MM.1S (cell line): ENCODE data around the gene MTHFD1L.

Experiments used
- DNase-seq: peaks from one replicate; pipeline ENCODE4 v3.0.0-alpha.2; 2015
- H2AFZ ChIP-seq: fragments of 300-600 bp; sonication (generic); 2 replicates; pipeline ENCODE4 v1.6.0; 2016; ENCODE audit warnings: antibody characterized with exemption, low read length
- H3F3A ChIP-seq: fragments of 300-600 bp; sonication (generic); 2 replicates; pipeline ENCODE4 v1.6.1; 2016; ENCODE audit warnings: mild to moderate bottlenecking, antibody characterized with exemption, low read length, moderate library complexity, mixed read lengths; ENCODE audit not compliant: insufficient read depth
- H3K27ac ChIP-seq: fragments of 300-600 bp; sonication (generic); 2 replicates; pipeline ENCODE4 v1.5.1; 2016; ENCODE audit warnings: mild to moderate bottlenecking, low read length
- H3K27me3 ChIP-seq: fragments of 300-600 bp; sonication (generic); replicated peaks from 2 replicates; pipeline ENCODE4 v1.6.0; 2016; ENCODE audit warnings: low read length; ENCODE audit not compliant: insufficient read depth
- H3K36me3 ChIP-seq: fragments of 300-600 bp; sonication (generic); replicated peaks from 2 replicates; pipeline ENCODE4 v1.6.1; 2016; ENCODE audit warnings: mild to moderate bottlenecking, low read length, mixed read lengths; ENCODE audit not compliant: insufficient read depth
- H3K4me1 ChIP-seq: fragments of 300-600 bp; sonication (generic); 2 replicates; pipeline ENCODE4 v1.6.1; 2016; ENCODE audit warnings: low read length, mixed read lengths
- H3K4me2 ChIP-seq: fragments of 300-600 bp; sonication (generic); 2 replicates; pipeline ENCODE4 v1.6.0; 2016; ENCODE audit warnings: low read depth, low read length
- H3K4me3 ChIP-seq: fragments of 300-600 bp; sonication (generic); 2 replicates; pipeline ENCODE4 v1.5.1; 2016; ENCODE audit warnings: low read length, mixed read lengths
- H3K79me2 ChIP-seq: fragments of 300-600 bp; sonication (generic); 2 replicates; pipeline ENCODE4 v1.6.1; 2016; ENCODE audit warnings: mixed run types, low read length, mixed read lengths
- H3K9ac ChIP-seq: fragments of 300-600 bp; sonication (generic); 2 replicates; pipeline ENCODE4 v1.6.1; 2016; ENCODE audit warnings: low read length, mixed read lengths
- H3K9me2 ChIP-seq: fragments of 300-600 bp; sonication (generic); replicated peaks from 2 replicates; pipeline ENCODE4 v1.6.1; 2016; ENCODE audit warnings: mild to moderate bottlenecking, low read length, mixed read lengths; ENCODE audit not compliant: insufficient read depth
- H3K9me3 ChIP-seq: fragments of 300-600 bp; sonication (generic); replicated peaks from 2 replicates; pipeline ENCODE4 v1.6.1; 2016; ENCODE audit warnings: mild to moderate bottlenecking, low read length, mixed read lengths; ENCODE audit not compliant: insufficient read depth
- H4K20me1 ChIP-seq: fragments of 300-600 bp; sonication (generic); 2 replicates; pipeline ENCODE4 v1.6.1; 2016; ENCODE audit warnings: mild to moderate bottlenecking, low read length, moderate library complexity, mixed read lengths; ENCODE audit not compliant: insufficient read depth
- CTCF ChIP-seq: fragments of 300-600 bp; sonication (generic); IDR thresholded peaks from 2 replicates; pipeline ENCODE4 v1.5.1; 2016; ENCODE audit warnings: antibody characterized with exemption, low read length, mixed read lengths
- EZH2 ChIP-seq: fragments of 300-600 bp; sonication (generic); optimal IDR thresholded peaks from 2 replicates; pipeline ENCODE3; 2017; ENCODE audit warnings: low read depth, mild to moderate bottlenecking, antibody characterized with exemption, low read length, mixed read lengths
- EZH2phosphoT487 ChIP-seq: fragments of 300-600 bp; sonication (generic); IDR thresholded peaks from 2 replicates; pipeline ENCODE4 v1.6.1; 2018; ENCODE audit warnings: antibody characterized with exemption, low read length

The MTHFD1L gene

GRCh38 chr6:151095538-151096254, 230.2 kb downstream of the MTHFD1L start:
- no peak overlapping the region for H3K4me3 ChIP-seq
- TF ChIP-seq CTCF (no peak), EZH2phosphoT487 (no peak), EZH2 (no peak)
- no peaks in the 10 kb centered on the region for H4K20me1 ChIP-seq
- H3K9me3 ChIP-seq, result no peaks in the 10 kb centered on the region
- H3K36me3 ChIP-seq, result no peaks in the 10 kb centered on the region
- no peak overlapping the region for H3K9ac ChIP-seq
- DNase-seq, result no peak
- H3K9me2 ChIP-seq, result no peaks in the 10 kb centered on the region
- H3K27ac ChIP-seq, result no peak overlapping the region
- no peaks in the 10 kb centered on the region for H3K27me3 ChIP-seq
- H3K4me2 ChIP-seq, result no peak overlapping the region
- no peaks in the 10 kb centered on the region for H3F3A ChIP-seq
- H3K79me2 ChIP-seq, result no peaks in the 10 kb centered on the region
- no peaks in the 10 kb centered on the region for H3K4me1 ChIP-seq
- H2AFZ ChIP-seq, result no peak overlapping the region

DNA sequence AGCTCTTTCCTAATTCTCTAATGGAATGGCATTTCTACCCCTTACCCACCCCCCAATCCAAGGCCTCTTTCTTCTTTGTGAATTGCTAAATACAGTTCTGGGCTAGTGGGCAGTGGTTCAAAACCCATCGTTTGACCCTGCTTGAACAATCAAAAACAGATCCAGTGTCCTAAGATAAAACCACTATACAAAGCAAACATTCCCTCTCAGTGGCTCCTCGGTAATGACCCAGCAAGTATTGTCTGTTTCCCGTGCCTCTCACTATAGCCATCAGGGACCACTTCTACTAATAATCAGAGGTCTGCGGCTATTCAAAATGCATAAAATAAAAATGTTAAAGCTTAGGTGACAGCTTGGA, 230.7 kb downstream of the MTHFD1L start:
- no peaks in the 10 kb centered on the region for H3K27me3 ChIP-seq
- no peaks in the 10 kb centered on the region for H3K9me2 ChIP-seq
- no peaks in the 10 kb centered on the region for H3K4me1 ChIP-seq

GRCh38 chr6:151096691-151097606, 231.4 kb downstream of the MTHFD1L start:
- DNase-seq, result no peak
- H3F3A ChIP-seq, result no peaks in the 10 kb centered on the region
- no peak overlapping the region for H2AFZ ChIP-seq
- no peaks in the 10 kb centered on the region for H4K20me1 ChIP-seq
- H3K9me3 ChIP-seq, result no peaks in the 10 kb centered on the region
- no peak overlapping the region for H3K9ac ChIP-seq
- H3K9me2 ChIP-seq, result no peaks in the 10 kb centered on the region
- H3K79me2 ChIP-seq, result no peaks in the 10 kb centered on the region
- H3K4me2 ChIP-seq, result no peak overlapping the region
- no peaks in the 10 kb centered on the region for H3K36me3 ChIP-seq
- H3K27ac ChIP-seq, result no peak overlapping the region
- TF ChIP-seq EZH2, result no peak
- no peak for TF ChIP-seq CTCF
- H3K4me1 ChIP-seq, result no peaks in the 10 kb centered on the region
- H3K4me3 ChIP-seq, result no peak overlapping the region
- no peaks in the 10 kb centered on the region for H3K27me3 ChIP-seq

More for the DNA sequence above, 230.7 kb downstream of the MTHFD1L start:
- DNase-seq, result no peak
- Histone ChIP-seq H3K9ac (no peak overlapping the region), H3K9me3 (no peaks in the 10 kb centered on the region), H3K79me2 (no peaks in the 10 kb centered on the region), H2AFZ (no peak overlapping the region), H3K4me3 (no peak overlapping the region), H3K36me3 (no peaks in the 10 kb centered on the region), H4K20me1 (no peaks in the 10 kb centered on the region), H3F3A (no peaks in the 10 kb centered on the region), H3K4me2 (no peak overlapping the region), H3K27ac (no peak overlapping the region)
- TF ChIP-seq EZH2 (no peak), EZH2phosphoT487 (no peak), CTCF (no peak)
